IPS DF 6.9 (cell line): ENCODE results near the gene GNS.

Experiments used
- DNase-seq: peaks from one replicate; pipeline ENCODE4 v3.0.0-alpha.2; 2013; ENCODE audit warnings: low read depth, low spot score
- H3K27ac ChIP-seq: one replicate; pipeline ENCODE4 v1.5.1; 2013; ENCODE audit warnings: low read length, control low read depth
- H3K27me3 ChIP-seq: 2 replicates; pipeline ENCODE4 v1.6.1; 2013; ENCODE audit warnings: mild to moderate bottlenecking, low read length; ENCODE audit not compliant: control insufficient read depth, insufficient read depth
- H3K36me3 ChIP-seq: 2 replicates; pipeline ENCODE4 v1.6.1; 2013; ENCODE audit warnings: low read length; ENCODE audit not compliant: control insufficient read depth, insufficient read depth
- H3K4me1 ChIP-seq: 2 replicates; pipeline ENCODE4 v1.6.1; 2013; ENCODE audit warnings: low read length; ENCODE audit not compliant: control insufficient read depth, insufficient read depth
- H3K4me3 ChIP-seq: 2 replicates; pipeline ENCODE4 v1.5.1; 2013; ENCODE audit warnings: mild to moderate bottlenecking, low read length
- H3K9me3 ChIP-seq: 2 replicates; pipeline ENCODE4 v1.6.1; 2013; ENCODE audit warnings: low read length, inconsistent platforms; ENCODE audit not compliant: control insufficient read depth, insufficient read depth
- WGBS: extraction: QIAGEN DNeasy Blood & Tissue Kit; methylation state at CpG from one replicate; pipeline ENCODE4 v1.1.7; 2013; ENCODE audit warnings: mixed read lengths, missing lambda C conversion rate; ENCODE audit not compliant: insufficient read length, insufficient coverage; 5-methylcytosine and 5-hydroxymethylcytosine counted together

GNS gene

GRCh38 chr12:64737539-64737938 is 21.7 kb downstream of the GNS start:
- no peak for DNase-seq
- no CpG with 5 or more reads among the region's 1 CpG for WGBS
- Histone ChIP-seq H3K36me3 (peaks cover 2% of the 10 kb centered on the region; the same call in 1 of the 2 replicates), H3K27me3 (no peaks in the 10 kb centered on the region), H3K27ac (no peak overlapping the region), H3K4me1 (no peaks in the 10 kb centered on the region), H3K4me3 (no peak overlapping the region), H3K9me3 (no peaks in the 10 kb centered on the region)

GRCh38 chr12:64736771-64737170 is 22.4 kb downstream of the GNS start:
- H3K4me3 ChIP-seq: no peak overlapping the region
- H3K36me3 ChIP-seq: peaks cover 2% of the 10 kb centered on the region; the same call in 1 of the 2 replicates
- H3K4me1 ChIP-seq: no peaks in the 10 kb centered on the region
- no peaks in the 10 kb centered on the region for H3K9me3 ChIP-seq
- no peak overlapping the region for H3K27ac ChIP-seq
- no peak for DNase-seq
- WGBS: no CpG with 5 or more reads among the region's 1 CpG
- no peaks in the 10 kb centered on the region for H3K27me3 ChIP-seq

GRCh38 chr12:64735442-64735841 is 23.8 kb downstream of the GNS start:
- Histone ChIP-seq H3K27me3 (no peaks in the 10 kb centered on the region), H3K27ac (no peak overlapping the region), H3K9me3 (no peaks in the 10 kb centered on the region), H3K4me1 (no peaks in the 10 kb centered on the region), H3K36me3 (peaks cover 2% of the 10 kb centered on the region; the same call in 1 of the 2 replicates), H3K4me3 (no peak overlapping the region)
- DNase-seq: no peak

- no peak for DNase-seq
- Histone ChIP-seq H3K9me3 (no peaks in the 10 kb centered on the region), H3K27ac (no peak overlapping the region), H3K4me3 (no peak overlapping the region), H3K36me3 (peaks cover 2% of the 10 kb centered on the region; the same call in 1 of the 2 replicates), H3K27me3 (no peaks in the 10 kb centered on the region), H3K4me1 (no peaks in the 10 kb centered on the region)
- no CpG with 5 or more reads among the region's 4 CpGs for WGBS
These were observed 25.3 kb downstream of the GNS start for GRCh38 chr12:64733857-64734256.

GRCh38 chr12:64731683-64732082 is 27.5 kb downstream of the GNS start:
- no CpG with 5 or more reads among the region's 4 CpGs for WGBS
- H3K27me3 ChIP-seq: no peaks in the 10 kb centered on the region
- H3K4me3 ChIP-seq: no peak overlapping the region
- peaks cover 2% of the 10 kb centered on the region; the same call in 1 of the 2 replicates for H3K36me3 ChIP-seq
- no peak for DNase-seq
- no peaks in the 10 kb centered on the region for H3K9me3 ChIP-seq
- H3K4me1 ChIP-seq: no peaks in the 10 kb centered on the region
- no peak overlapping the region for H3K27ac ChIP-seq

GRCh38 chr12:64730588-64730969 is 28.6 kb downstream of the GNS start:
- H3K27ac ChIP-seq: no peak overlapping the region
- H3K27me3 ChIP-seq: no peaks in the 10 kb centered on the region
- H3K4me1 ChIP-seq: no peaks in the 10 kb centered on the region
- DNase-seq: no peak
- WGBS: no CpG with 5 or more reads among the region's 2 CpGs
- H3K9me3 ChIP-seq: no peaks in the 10 kb centered on the region
- peaks cover 2% of the 10 kb centered on the region; the same call in 1 of the 2 replicates for H3K36me3 ChIP-seq
- H3K4me3 ChIP-seq: no peak overlapping the region

- WGBS: no CpG with 5 or more reads among the region's 2 CpGs
- no peak for DNase-seq
These were observed 29.2 kb downstream of the GNS start for GRCh38 chr12:64729909-64730587.

GRCh38 chr12:64724201-64724745 is 34.9 kb downstream of the GNS start:
- Histone ChIP-seq H3K36me3 (no peaks in the 10 kb centered on the region; the same call in 1 of the 2 replicates), H3K4me3 (no peak overlapping the region), H3K27me3 (no peaks in the 10 kb centered on the region), H3K4me1 (no peaks in the 10 kb centered on the region), H3K27ac (no peak overlapping the region), H3K9me3 (no peaks in the 10 kb centered on the region)
- no CpG with 5 or more reads among the region's 11 CpGs for WGBS
- DNase-seq: no peak

More at GRCh38 chr12:64729909-64730587, 29.2 kb downstream of the GNS start:
- Histone ChIP-seq H3K27me3 (no peaks in the 10 kb centered on the region), H3K4me1 (no peaks in the 10 kb centered on the region), H3K36me3 (peaks cover 2% of the 10 kb centered on the region; the same call in 1 of the 2 replicates), H3K4me3 (no peak overlapping the region), H3K9me3 (no peaks in the 10 kb centered on the region), H3K27ac (no peak overlapping the region)

GRCh38 chr12:64723630-64724029 is 35.6 kb downstream of the GNS start:
- Histone ChIP-seq H3K4me3 (no peak overlapping the region), H3K9me3 (no peaks in the 10 kb centered on the region), H3K27ac (no peak overlapping the region), H3K36me3 (no peaks in the 10 kb centered on the region; the same call in 1 of the 2 replicates), H3K27me3 (no peaks in the 10 kb centered on the region), H3K4me1 (no peaks in the 10 kb centered on the region)
- no peak for DNase-seq
- no CpG with 5 or more reads among the region's 2 CpGs for WGBS

GRCh38 chr12:64722835-64723234 is 36.4 kb downstream of the GNS start:
- Histone ChIP-seq H3K4me3 (no peak overlapping the region), H3K9me3 (no peaks in the 10 kb centered on the region), H3K36me3 (no peaks in the 10 kb centered on the region; the same call in 1 of the 2 replicates), H3K27ac (no peak overlapping the region), H3K27me3 (no peaks in the 10 kb centered on the region), H3K4me1 (no peaks in the 10 kb centered on the region)
- no CpG with 5 or more reads among the region's 4 CpGs for WGBS
- DNase-seq: no peak

GRCh38 chr12:64720884-64721283 is 38.3 kb downstream of the GNS start:
- DNase-seq: no peak
- Histone ChIP-seq H3K9me3 (no peaks in the 10 kb centered on the region), H3K27ac (no peak overlapping the region), H3K36me3 (no peaks in the 10 kb centered on the region; the same call in 1 of the 2 replicates), H3K4me1 (no peaks in the 10 kb centered on the region), H3K4me3 (no peak overlapping the region), H3K27me3 (no peaks in the 10 kb centered on the region)
- WGBS: no CpG with 5 or more reads among the region's 1 CpG
